Right kidney (tissue), 1 donor: ENCODE results near the gene MORN1.

ENCODE experiments used
- DNase-seq: peaks from one replicate; pipeline ENCODE4 v3.0.0-alpha.2; 2016

Gene MORN1

GRCh38 chr1:2318314-2319278, 72.8 kb downstream of the MORN1 start:
- DNase-seq = no peak

DNA sequence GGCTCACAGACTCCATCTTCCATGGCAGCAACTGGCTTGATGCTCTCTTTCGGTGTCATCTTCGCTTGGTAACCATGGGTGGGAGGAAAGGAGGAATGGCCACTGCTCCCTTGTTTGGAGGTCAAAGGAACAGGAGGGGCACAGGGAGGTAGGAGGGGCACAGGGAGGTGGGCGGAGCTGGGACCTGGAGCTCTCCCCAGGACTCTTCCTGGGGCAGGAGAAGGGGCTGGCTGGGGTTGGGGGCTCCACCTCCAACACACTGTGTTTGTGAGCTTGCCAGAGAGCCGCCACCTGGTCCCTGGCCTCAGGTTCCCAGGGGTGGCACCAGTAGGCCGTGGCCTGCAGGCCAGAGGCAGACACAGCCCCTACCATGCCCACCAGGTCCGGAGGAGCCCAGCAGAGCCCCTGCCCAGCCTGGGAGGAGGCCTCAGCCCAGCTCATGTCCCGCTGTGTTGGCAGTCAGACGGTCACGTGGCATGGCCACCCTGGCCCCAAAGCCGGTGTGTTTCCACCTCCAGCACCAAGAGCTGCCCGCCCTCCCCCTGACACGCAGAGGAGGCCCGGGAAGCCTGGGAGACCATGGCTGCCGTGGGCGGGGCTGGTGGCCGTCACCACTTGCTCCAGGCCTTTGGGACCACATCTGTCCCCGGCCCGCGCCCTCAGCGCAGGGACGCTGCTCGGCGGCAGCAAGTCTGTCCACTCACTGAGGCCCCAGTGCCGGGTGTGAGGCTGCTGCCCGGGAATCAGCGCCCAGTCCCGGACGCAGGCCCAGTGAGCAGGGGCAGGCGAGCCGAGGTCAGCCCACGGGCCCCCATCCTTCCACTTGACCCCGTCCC, 73.9 kb downstream of the MORN1 start:
- DNase-seq = no peak

DNA sequence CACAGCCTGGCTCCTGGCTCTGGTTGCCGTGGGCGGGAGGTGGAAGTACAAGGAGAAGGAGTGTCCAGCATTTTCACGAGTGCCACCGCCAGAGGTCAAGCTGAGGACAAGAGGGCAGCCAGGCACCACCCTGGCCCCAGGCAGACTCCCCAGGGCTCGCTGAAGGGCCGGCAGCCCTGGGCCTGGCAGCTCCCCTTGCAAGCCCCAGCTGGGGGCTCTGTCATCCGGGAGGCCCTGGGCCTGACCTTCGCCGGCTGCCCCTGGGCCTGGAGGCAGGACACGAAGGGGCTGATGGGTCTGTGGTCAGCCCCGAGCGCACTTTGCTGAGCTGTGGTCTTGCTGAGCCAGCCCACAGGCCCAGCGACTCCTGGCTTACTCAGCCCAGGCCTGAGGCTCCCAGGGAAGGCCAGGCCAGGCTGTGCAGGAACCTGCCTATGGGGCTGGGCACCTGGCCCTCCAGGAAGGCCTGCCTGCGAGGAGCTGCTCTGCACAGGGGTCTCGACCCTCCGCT, 74.8 kb downstream of the MORN1 start:
- DNase-seq = no peak

GRCh38 chr1:2315674-2316450, 75.5 kb downstream of the MORN1 start:
- DNase-seq = no peak

DNA sequence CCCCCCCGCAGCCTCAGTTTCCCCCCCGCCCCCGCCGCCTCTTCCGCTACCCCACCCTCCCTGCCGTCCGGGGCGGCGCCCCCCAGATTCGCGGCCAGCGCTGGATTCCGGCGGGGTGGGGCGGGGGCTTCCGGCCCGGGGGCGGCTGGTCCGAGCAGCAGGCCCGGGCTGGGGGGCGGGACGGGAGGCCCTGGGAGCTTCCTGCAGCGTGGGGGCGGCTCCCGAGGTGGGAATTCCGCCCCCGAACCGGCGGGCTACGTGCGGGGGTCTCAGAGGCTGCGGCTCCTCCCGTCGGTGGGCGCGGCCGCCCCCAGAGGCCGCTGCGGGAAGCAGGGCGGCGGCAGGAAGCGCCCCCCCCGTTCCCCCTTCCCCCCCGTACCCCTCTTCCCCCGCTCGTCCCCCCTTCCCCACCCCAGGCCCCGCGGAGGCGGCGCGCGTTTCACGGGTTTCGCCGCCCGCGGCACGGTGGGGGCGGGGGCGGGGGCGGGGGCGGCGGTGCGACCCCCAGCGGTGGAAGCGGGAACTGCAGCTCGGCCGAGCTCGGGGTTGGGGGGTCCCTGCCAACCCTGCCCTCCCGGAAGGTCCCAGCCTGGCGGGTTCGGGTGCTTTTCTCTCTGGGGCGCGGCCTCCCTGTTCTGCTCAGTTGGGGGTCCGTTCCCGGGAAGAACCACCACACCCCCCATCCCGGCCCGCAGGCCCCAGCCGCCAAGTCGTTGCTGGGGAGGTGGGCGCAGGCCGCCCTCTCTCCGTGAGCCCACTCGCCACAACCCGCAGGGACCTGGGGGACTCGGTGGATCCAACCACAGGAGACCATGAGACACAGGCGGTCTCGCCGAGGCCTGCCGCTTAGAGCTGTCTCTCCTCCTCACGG, 76.3 kb downstream of the MORN1 start:
- peak; percentile 70 for DNase-seq

DNA sequence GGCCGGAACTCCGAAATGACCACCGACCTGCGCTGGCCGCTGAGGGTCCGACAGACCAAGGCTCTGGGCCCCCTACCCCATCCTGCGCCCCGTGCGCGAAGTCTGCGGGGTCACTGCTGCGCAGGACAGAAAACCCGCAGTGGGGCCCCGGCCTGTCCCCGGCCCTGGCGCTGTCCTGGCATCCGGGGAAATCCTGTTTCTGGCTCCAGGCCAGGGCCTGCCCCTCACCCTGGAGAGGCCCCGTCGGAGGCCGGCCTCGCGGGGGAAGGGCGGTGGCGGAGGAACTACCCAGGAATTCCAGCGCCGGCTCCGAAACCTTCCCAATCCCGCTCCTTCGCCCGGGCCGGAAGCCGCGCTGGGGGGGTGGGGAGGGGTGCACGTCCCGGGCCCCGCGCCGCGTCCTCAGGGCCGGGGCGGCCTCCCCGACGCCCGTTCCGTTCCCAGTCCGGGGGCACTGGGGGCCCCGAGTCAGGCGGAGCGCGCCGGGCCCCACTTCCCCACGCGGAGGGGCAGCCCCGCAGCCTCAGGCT, 77.0 kb downstream of the MORN1 start:
- DNase-seq = peak; percentile 79

DNA sequence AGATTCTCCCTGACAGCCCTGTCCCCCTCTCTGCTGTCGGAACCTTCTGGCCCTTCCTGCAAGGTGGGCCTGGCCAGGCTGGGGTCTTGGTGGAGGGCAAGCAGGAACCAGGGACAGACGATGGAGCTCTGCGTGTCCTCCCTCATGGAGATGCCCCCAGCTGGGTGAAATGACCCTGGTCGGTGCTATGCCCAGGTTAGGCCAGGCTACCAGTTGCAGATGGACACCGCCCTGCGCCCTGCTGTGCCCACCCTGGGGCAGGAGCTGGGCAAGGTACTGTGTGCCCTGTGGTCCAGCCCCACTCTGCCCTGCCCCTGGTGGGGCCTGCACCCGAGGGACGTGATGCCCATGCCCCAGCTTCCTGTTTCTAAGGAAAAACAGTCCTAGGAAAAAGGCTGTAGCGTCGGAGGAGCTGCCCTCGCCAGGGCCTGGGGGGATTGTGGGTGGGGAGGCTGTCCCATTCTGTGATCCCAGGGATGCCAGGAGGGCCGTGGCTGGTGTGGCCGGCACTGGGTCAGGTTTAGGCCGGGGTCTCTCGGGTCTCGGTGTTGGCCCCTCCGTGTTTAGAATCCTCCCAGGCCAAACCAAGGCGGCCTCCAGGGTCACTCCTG, 77.6 kb downstream of the MORN1 start:
- no peak for DNase-seq

- DNase-seq = no peak
Measured at GRCh38 chr1:2312515-2313301, 78.6 kb downstream of the MORN1 start.

DNA sequence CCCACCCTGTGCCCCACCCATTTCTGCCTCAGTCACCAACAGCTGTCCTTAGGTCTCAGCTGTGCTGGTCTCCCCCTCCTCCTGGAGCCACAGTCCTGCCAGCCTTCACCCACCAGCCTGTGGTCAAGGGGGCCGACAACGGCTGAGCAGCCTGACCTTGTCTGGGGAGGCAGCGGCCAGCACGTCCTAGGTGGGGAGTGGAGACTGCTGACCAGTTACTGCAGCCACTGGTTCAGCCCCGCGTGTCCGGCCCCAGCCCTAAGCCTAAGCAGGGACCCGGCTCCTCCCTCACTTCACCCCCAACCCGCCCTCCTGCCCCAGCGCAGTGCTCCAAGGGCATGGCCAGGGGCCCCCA, 79.2 kb downstream of the MORN1 start:
- DNase-seq = no peak

GRCh38 chr1:2311184-2312032, 79.9 kb downstream of the MORN1 start:
- no peak for DNase-seq

- no peak for DNase-seq
Measured at GRCh38 chr1:2310332-2311183, 80.8 kb downstream of the MORN1 start.

- no peak for DNase-seq
Measured at GRCh38 chr1:2308844-2309243, 82.5 kb downstream of the MORN1 start.

DNA sequence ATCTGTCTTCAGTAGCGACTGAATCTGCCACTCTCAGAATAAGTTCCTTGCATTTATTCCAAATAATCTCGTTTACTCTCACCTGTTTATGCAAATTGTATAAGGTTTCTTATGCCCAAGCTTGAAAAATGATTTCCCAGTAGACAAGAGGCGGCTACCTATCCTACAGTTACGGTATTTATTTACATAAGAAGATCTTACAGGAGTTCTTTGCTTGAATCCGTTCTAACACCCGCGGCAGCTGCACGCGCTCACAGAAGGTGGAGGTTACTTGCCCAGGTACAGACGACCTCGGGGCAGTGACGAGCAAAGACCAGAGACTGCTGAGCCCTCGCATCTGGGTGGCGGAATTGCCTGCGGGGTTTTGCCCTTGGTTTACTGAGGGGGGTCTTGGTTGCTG, 83.4 kb downstream of the MORN1 start:
- DNase-seq = no peak

GRCh38 chr1:2307064-2307605, 84.2 kb downstream of the MORN1 start:
- no peak for DNase-seq

- DNase-seq = no peak
Measured at GRCh38 chr1:2306151-2306978, 85.0 kb downstream of the MORN1 start.

DNA sequence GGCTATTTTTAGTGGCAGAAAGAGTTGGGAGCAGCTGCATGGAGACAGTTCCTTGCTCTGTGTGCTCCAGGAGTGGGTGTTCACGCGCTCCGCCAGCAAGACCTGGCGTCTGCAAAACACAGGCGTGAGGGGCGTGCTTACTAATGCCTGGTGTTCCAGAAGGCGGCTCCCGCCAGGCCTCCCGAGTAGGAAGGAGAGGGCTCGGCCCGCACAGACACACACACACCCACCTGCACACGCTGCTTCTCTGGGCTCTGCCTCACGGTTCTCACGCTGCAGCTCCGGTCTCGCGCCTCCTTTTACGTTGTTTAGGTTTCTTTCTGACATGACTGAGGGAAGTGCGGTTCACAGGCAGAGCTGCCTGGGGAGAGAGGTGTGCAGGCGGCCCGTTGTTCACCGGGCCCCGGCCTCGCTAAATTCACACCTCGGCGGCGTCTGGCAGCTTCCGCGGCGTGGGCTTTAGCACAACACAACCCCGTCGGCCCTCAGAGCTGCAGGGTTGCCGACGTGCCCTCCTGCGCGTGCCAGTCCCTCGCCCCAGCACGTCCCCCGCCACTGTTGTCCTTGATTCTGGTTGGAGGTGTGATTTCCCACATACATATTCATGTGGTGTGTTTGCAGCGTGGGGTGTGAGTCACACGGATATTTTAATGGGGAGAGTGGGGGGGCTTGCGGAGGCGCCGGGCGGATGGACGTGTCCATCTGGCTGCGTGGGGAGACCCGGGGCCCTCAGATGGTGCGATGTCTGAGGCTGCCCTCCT, 86.3 kb downstream of the MORN1 start:
- no peak for DNase-seq
